HepG2 (cell line): Measurements from ENCODE around the gene RASSF4. TPM values are rescaled to one million over a fixed set of nuclear protein-coding genes. Genes with fewer than 3 reads are reported as not detected.
A peak's percentile ranks its signal among the peaks of the same experiment; 100 is the strongest.

Source experiments
- BRCA1 ChIP-seq: sonication (generic); formaldehyde crosslinking; IDR thresholded peaks from 2 replicates; pipeline ENCODE4 v1.4.0; 2020; ENCODE audit warnings: missing genetic modification reagents
- CHD4 ChIP-seq: fragments of 200-600 bp; sonication (generic); IDR thresholded peaks from 2 replicates; pipeline ENCODE4 v1.7.0; 2017; ENCODE audit warnings: mild to moderate bottlenecking, low read length, borderline replicate concordance
- ELF3 ChIP-seq: IDR thresholded peaks from 2 replicates; pipeline ENCODE4 v1.6.1; 2016; ENCODE audit warnings: missing genetic modification reagents, missing compliant biosample characterization
- EP300 ChIP-seq, 3 experiments: sonication (generic) in 1 of 3; formaldehyde crosslinking in 1 of 3; IDR thresholded peaks; 2 replicates each; pipeline versions ENCODE4 v1.5.1 to v1.6.1; 2011 to 2020; ENCODE audit warnings: low read depth in 2 of 3, low read length in 2 of 3, borderline replicate concordance in 1 of 3, improper control_type of control experiment in 1 of 3, mild to moderate bottlenecking in 1 of 3, missing genetic modification reagents in 1 of 3, moderate library complexity in 1 of 3
- ERF ChIP-seq: IDR thresholded peaks from 2 replicates; pipeline ENCODE4 v1.6.1; 2018; ENCODE audit warnings: missing biosample characterization, missing genetic modification reagents
- ETV5 ChIP-seq: IDR thresholded peaks from 2 replicates; pipeline ENCODE4 v1.6.1; 2018; ENCODE audit warnings: missing biosample characterization, missing genetic modification reagents, inconsistent platforms, borderline replicate concordance
- ETV6 ChIP-seq: sonication (generic); formaldehyde crosslinking; conservative IDR thresholded peaks from 2 replicates; pipeline ENCODE4 v1.4.0; 2020; ENCODE audit warnings: missing genetic modification reagents
- FOXA3 ChIP-seq: IDR thresholded peaks from 2 replicates; pipeline ENCODE4 v1.6.1; 2016; ENCODE audit warnings: missing genetic modification reagents, missing compliant biosample characterization
- GABPA ChIP-seq, 2 experiments: IDR thresholded peaks; 2 replicates each; pipeline ENCODE4 v1.6.1; 2011 to 2016; ENCODE audit warnings: low read depth in 2 of 2, low read length in 1 of 2, missing biosample characterization in 1 of 2, missing genetic modification characterization in 1 of 2
- GATAD2A ChIP-seq: IDR thresholded peaks from 2 replicates; pipeline ENCODE4 v1.6.1; 2016
- HMG20A ChIP-seq: IDR thresholded peaks from 2 replicates; pipeline ENCODE4 v1.6.1; 2016; ENCODE audit warnings: borderline replicate concordance
- IKZF4 ChIP-seq: sonication (generic); formaldehyde crosslinking; IDR thresholded peaks from 2 replicates; pipeline ENCODE4 v1.5.1; 2020; ENCODE audit warnings: borderline replicate concordance, mild to moderate bottlenecking, low read depth, missing genetic modification reagents; ENCODE audit errors: not compliant biosample characterization
- JARID2 ChIP-seq: sonication (generic); formaldehyde crosslinking; IDR thresholded peaks from 2 replicates; pipeline ENCODE4 v1.8.1; 2023; ENCODE audit warnings: missing genetic modification reagents, inconsistent platforms; ENCODE audit not compliant: insufficient replicate concordance
- KLF6 ChIP-seq: IDR thresholded peaks from 2 replicates; pipeline ENCODE4 v1.8.0; 2016; ENCODE audit warnings: missing biosample characterization, missing genetic modification reagents
- MBNL3 ChIP-seq: fragments of 250-450 bp; sonication (Bioruptor Pico); conservative IDR thresholded peaks from 2 replicates; pipeline ENCODE4 v1.8.0; 2022; ENCODE audit warnings: mild to moderate bottlenecking, inconsistent platforms
- NFKBIZ ChIP-seq: IDR thresholded peaks from 2 replicates; pipeline ENCODE4 v1.6.1; 2018; ENCODE audit warnings: missing genetic modification reagents, missing compliant biosample characterization
- PHF20 ChIP-seq: sonication (generic); formaldehyde crosslinking; IDR thresholded peaks from 2 replicates; pipeline ENCODE4 v1.5.0; 2020; ENCODE audit warnings: mild to moderate bottlenecking, missing genetic modification reagents
- RBM39 ChIP-seq: fragments of 200-400 bp; formaldehyde crosslinking; IDR thresholded peaks from one replicate; pipeline ENCODE4 v1.6.1; 2018; ENCODE audit warnings: antibody characterized with exemption, mild to moderate bottlenecking, low read depth, low read length; ENCODE audit not compliant: poor library complexity, severe bottlenecking
- SAP130 ChIP-seq: IDR thresholded peaks from 2 replicates; pipeline ENCODE4 v1.6.1; 2016; ENCODE audit warnings: low read depth
- SMC3 ChIP-seq: IDR thresholded peaks from 2 replicates; pipeline ENCODE4 v1.6.1; 2011; ENCODE audit warnings: low read length, improper control_type of control experiment
- STAG1 ChIP-seq: sonication (generic); formaldehyde crosslinking; IDR thresholded peaks from 2 replicates; pipeline ENCODE4 v1.4.0; 2020; ENCODE audit warnings: missing genetic modification reagents
- U2AF1 ChIP-seq: fragments of 200-400 bp; formaldehyde crosslinking; optimal IDR thresholded peaks from 2 replicates; pipeline ENCODE3; 2017; ENCODE audit warnings: mild to moderate bottlenecking, low read depth, low read length
- U2AF2 ChIP-seq: fragments of 200-400 bp; formaldehyde crosslinking; IDR thresholded peaks from 2 replicates; pipeline ENCODE4 v1.6.1; 2017; ENCODE audit warnings: low read depth, mild to moderate bottlenecking, low read length
- ZKSCAN8 ChIP-seq: IDR thresholded peaks from 2 replicates; pipeline ENCODE4 v1.6.1; 2016; ENCODE audit warnings: borderline replicate concordance, missing genetic modification reagents, missing compliant biosample characterization
- ZNF256 ChIP-seq: sonication (generic); formaldehyde crosslinking; conservative IDR thresholded peaks from 2 replicates; pipeline ENCODE4 v1.4.0; 2020; ENCODE audit warnings: missing genetic modification reagents
- ZNF329 ChIP-seq: sonication (generic); formaldehyde crosslinking; IDR thresholded peaks from 2 replicates; pipeline ENCODE4 v1.9.0; 2021; ENCODE audit warnings: low read depth, mild to moderate bottlenecking, missing genetic modification reagents
- ZNF510 ChIP-seq: sonication (generic); formaldehyde crosslinking; IDR thresholded peaks from 2 replicates; pipeline ENCODE4 v1.4.0; 2020; ENCODE audit warnings: low read depth, mild to moderate bottlenecking, missing genetic modification reagents
- polyA plus RNA-seq, 8 experiments: library from polyadenylated mRNA; depleted of rRNA in 3 of 8; stranded (reverse) in 7 of 8; unstranded in 1 of 8; fragments of >200 nt; fragmentation: Illumina TruSeq in 4 of 8; extraction: Trizol in 4 of 8; gene quantifications; 2 replicates each; pipeline versions ENCODE4 v1.2.1 to v1.2.3, GENCODE V29; 2011 to 2016; ENCODE audit warnings: low read depth in 4 of 8, missing spikeins in 1 of 8, mixed read lengths in 1 of 8; ENCODE audit not compliant: insufficient read depth in 1 of 8
- total RNA-seq, 5 experiments: library from RNA; depleted of rRNA; stranded (reverse); fragments of >200 nt; fragmentation: Illumina TruSeq; extraction: Trizol; gene quantifications; 2 replicates each; pipeline ENCODE4 v1.2.3, GENCODE V29; 2016; ENCODE audit warnings: low read depth in 1 of 5
- TF ChIP-seq, protein P1 (sequence below): sonication (generic); formaldehyde crosslinking; IDR thresholded peaks from 2 replicates; pipeline ENCODE4 v1.4.0; 2020; ENCODE audit warnings: missing genetic modification reagents
- TF ChIP-seq, protein P2 (sequence below): sonication (generic); formaldehyde crosslinking; conservative IDR thresholded peaks from 2 replicates; pipeline ENCODE4 v1.4.0; 2020; ENCODE audit warnings: missing genetic modification reagents

RASSF4 gene
- total and polyA plus RNA-seq, 2 of the 13 experiments (the other 11 are each of a cell fraction or from before 2014, with no cell fraction given): 34.0 to 51.7 TPM

- TF ChIP-seq CHD4 (no peak), ERF (no peak), STAG1 (CRISPR knock-in tag) (no peak), U2AF1 (no peak), SAP130 (peak; percentile 35; the same call in 1 of the 2 replicates), ZNF256 (CRISPR knock-in tag) (no peak), ZKSCAN8 (no peak), ZNF510 (no peak), ELF3 (CRISPR knock-in tag) (peak; percentile 18; the same call in 1 of the 2 replicates), MBNL3 (CRISPR knock-in tag) (no peak), RBM39 (no peak), KLF6 (CRISPR knock-in tag) (no peak), BRCA1 (CRISPR knock-in tag) (no peak), HMG20A (CRISPR knock-in tag) (peak; percentile 44; the same call in 1 of the 2 replicates), ZNF329 (CRISPR knock-in tag) (no peak), NFKBIZ (CRISPR knock-in tag) (no peak), EP300 (IDR thresholded peaks at IDR 0.05; ENCODE audit: low read depth in 2 of 2, low read length in 2 of 2) (peak in 1 of 2 experiments; percentile 28; a peak in 1 of 4 replicates), EP300 (CRISPR knock-in tag; IDR thresholded peaks at IDR 0.05; ENCODE audit: borderline replicate concordance) (peak; percentile 25; the same call in 1 of the 2 replicates), ETV5 (CRISPR knock-in tag) (peak; percentile 68; the same call in 1 of the 2 replicates), ETV6 (CRISPR knock-in tag) (no peak), SMC3 (no peak), FOXA3 (CRISPR knock-in tag) (peak; percentile 20; the same call in 1 of the 2 replicates), GABPA (IDR thresholded peaks at IDR 0.05; ENCODE audit: low read depth, low read length) (no peak), GABPA (CRISPR knock-in tag; IDR thresholded peaks at IDR 0.05; ENCODE audit: low read depth) (peak; percentile 20; the same call in 1 of the 2 replicates), JARID2 (CRISPR knock-in tag) (no peak), IKZF4 (no peak), GATAD2A (CRISPR knock-in tag) (peak; percentile 61; the same call in 1 of the 2 replicates), PHF20 (CRISPR knock-in tag) (no peak), U2AF2 (no peak)
- TF ChIP-seq, protein P1, sequence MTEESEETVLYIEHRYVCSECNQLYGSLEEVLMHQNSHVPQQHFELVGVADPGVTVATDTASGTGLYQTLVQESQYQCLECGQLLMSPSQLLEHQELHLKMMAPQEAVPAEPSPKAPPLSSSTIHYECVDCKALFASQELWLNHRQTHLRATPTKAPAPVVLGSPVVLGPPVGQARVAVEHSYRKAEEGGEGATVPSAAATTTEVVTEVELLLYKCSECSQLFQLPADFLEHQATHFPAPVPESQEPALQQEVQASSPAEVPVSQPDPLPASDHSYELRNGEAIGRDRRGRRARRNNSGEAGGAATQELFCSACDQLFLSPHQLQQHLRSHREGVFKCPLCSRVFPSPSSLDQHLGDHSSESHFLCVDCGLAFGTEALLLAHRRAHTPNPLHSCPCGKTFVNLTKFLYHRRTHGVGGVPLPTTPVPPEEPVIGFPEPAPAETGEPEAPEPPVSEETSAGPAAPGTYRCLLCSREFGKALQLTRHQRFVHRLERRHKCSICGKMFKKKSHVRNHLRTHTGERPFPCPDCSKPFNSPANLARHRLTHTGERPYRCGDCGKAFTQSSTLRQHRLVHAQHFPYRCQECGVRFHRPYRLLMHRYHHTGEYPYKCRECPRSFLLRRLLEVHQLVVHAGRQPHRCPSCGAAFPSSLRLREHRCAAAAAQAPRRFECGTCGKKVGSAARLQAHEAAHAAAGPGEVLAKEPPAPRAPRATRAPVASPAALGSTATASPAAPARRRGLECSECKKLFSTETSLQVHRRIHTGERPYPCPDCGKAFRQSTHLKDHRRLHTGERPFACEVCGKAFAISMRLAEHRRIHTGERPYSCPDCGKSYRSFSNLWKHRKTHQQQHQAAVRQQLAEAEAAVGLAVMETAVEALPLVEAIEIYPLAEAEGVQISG (CRISPR knock-in tag): no peak
- TF ChIP-seq, protein P2, sequence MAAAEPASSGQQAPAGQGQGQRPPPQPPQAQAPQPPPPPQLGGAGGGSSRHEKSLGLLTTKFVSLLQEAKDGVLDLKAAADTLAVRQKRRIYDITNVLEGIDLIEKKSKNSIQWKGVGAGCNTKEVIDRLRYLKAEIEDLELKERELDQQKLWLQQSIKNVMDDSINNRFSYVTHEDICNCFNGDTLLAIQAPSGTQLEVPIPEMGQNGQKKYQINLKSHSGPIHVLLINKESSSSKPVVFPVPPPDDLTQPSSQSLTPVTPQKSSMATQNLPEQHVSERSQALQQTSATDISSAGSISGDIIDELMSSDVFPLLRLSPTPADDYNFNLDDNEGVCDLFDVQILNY (CRISPR knock-in tag): no peak
Measured at GRCh38 chr10:44966129-44966815, 6.7 kb downstream of the RASSF4 start (continued).
